Breast epithelium (tissue), 3 donors: ENCODE measurements around the gene KCMF1.

Source experiments
- POLR2A ChIP-seq: fragments of 450-650 bp; IDR thresholded peaks from one replicate; pipeline ENCODE4 v1.6.1; 2016; ENCODE audit warnings: antibody characterized with exemption, mild to moderate bottlenecking, moderate library complexity
- POLR2AphosphoS5 ChIP-seq, 3 donors: sonication (generic); formaldehyde crosslinking; IDR thresholded peaks; one replicate each; pipeline ENCODE4 v1.6.1; 2017; ENCODE audit warnings: antibody characterized with exemption in 3 of 3
- TF ChIP-seq, protein P1 (sequence below), 3 donors: fragments of 450-650 bp; IDR thresholded peaks; one replicate each; pipeline ENCODE4 v1.5.1; 2016 to 2017; ENCODE audit warnings: antibody characterized with exemption in 3 of 3, mild to moderate bottlenecking in 3 of 3, moderate library complexity in 3 of 3

GRCh38 chr2:85076618-85077274 lies 105.8 kb downstream of the KCMF1 start:
- TF ChIP-seq, protein P1, sequence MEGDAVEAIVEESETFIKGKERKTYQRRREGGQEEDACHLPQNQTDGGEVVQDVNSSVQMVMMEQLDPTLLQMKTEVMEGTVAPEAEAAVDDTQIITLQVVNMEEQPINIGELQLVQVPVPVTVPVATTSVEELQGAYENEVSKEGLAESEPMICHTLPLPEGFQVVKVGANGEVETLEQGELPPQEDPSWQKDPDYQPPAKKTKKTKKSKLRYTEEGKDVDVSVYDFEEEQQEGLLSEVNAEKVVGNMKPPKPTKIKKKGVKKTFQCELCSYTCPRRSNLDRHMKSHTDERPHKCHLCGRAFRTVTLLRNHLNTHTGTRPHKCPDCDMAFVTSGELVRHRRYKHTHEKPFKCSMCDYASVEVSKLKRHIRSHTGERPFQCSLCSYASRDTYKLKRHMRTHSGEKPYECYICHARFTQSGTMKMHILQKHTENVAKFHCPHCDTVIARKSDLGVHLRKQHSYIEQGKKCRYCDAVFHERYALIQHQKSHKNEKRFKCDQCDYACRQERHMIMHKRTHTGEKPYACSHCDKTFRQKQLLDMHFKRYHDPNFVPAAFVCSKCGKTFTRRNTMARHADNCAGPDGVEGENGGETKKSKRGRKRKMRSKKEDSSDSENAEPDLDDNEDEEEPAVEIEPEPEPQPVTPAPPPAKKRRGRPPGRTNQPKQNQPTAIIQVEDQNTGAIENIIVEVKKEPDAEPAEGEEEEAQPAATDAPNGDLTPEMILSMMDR (IDR thresholded peaks at IDR 0.05), result no peak
- TF ChIP-seq POLR2AphosphoS5 (IDR thresholded peaks at IDR 0.05) (no peak), POLR2A (no peak)
